Tibial nerve (tissue), 4 donors: Measurements from ENCODE around the gene EXOC6B. TPM values are rescaled to one million over a fixed set of nuclear protein-coding genes. Genes with fewer than 3 reads are reported as not detected.

ENCODE experiments used
- DNase-seq, 2 donors: peaks; one replicate each; pipeline ENCODE4 v3.0.0-alpha.2; 2019; ENCODE audit warnings: low spot score in 2 of 2
- H3K27ac ChIP-seq, 4 donors: fragments of 200-600 bp; sonication (generic) in 3 of 4; one replicate each; pipeline ENCODE4 v1.5.1; 2017 to 2019; ENCODE audit warnings: mild to moderate bottlenecking in 1 of 4
- H3K27me3 ChIP-seq, 2 donors: fragments of 200-600 bp; sonication (generic) in 1 of 2; one replicate each; pipeline versions ENCODE4 v1.5.1 to v1.6.0; 2017 to 2019
- H3K36me3 ChIP-seq, 3 donors: fragments of 200-600 bp; sonication (generic); one replicate each; pipeline ENCODE4 v1.5.1; 2018 to 2019
- H3K4me1 ChIP-seq, 4 donors: fragments of 200-600 bp; sonication (generic) in 3 of 4; one replicate each; pipeline ENCODE4 v1.5.1; 2017 to 2019
- H3K4me3 ChIP-seq, 4 donors: fragments of 200-600 bp; sonication (generic) in 3 of 4; one replicate each; pipeline ENCODE4 v1.5.1; 2017 to 2019; ENCODE audit warnings: mild to moderate bottlenecking in 1 of 4, moderate library complexity in 1 of 4
- H3K9me3 ChIP-seq, 4 donors: fragments of 200-600 bp; sonication (generic) in 3 of 4; one replicate each; pipeline ENCODE4 v1.5.1; 2017 to 2019
- CTCF ChIP-seq, 5 experiments: fragments of 200-600 bp in 3 of 5; fragments of 450-650 bp in 2 of 5; sonication (generic) in 3 of 5; IDR thresholded peaks; one replicate each; pipeline ENCODE4 v1.5.1; 2016 to 2019; ENCODE audit warnings: antibody characterized with exemption in 5 of 5, mild to moderate bottlenecking in 3 of 5, moderate library complexity in 2 of 5
- EP300 ChIP-seq, 2 donors: sonication (generic); formaldehyde crosslinking; IDR thresholded peaks; one replicate each; pipeline ENCODE4 v1.6.1; 2017; ENCODE audit warnings: antibody characterized with exemption in 2 of 2, mild to moderate bottlenecking in 1 of 2
- POLR2A ChIP-seq, 2 donors: fragments of 450-650 bp; IDR thresholded peaks; one replicate each; pipeline ENCODE4 v1.6.1; 2017; ENCODE audit warnings: antibody characterized with exemption in 2 of 2, mild to moderate bottlenecking in 2 of 2, moderate library complexity in 2 of 2
- WGBS, 2 donors: methylation state at CpG; one replicate each; pipeline ENCODE4 v1.1.5; 2018; 5-methylcytosine and 5-hydroxymethylcytosine counted together
- total RNA-seq, 4 donors: library from RNA; depleted of rRNA; stranded (reverse); fragments of >200 nt; gene quantifications; one replicate each; pipeline ENCODE4 v1.1.0, GENCODE V29; 2016

The EXOC6B gene
- total RNA-seq, 4 donors from 2014 or later = 22.1 to 41.1 (median 30.3) TPM

- no peak overlapping the region for H3K27ac ChIP-seq
- H3K4me1 ChIP-seq = no peaks in the 10 kb centered on the region
- H3K9me3 ChIP-seq = no peaks in the 10 kb centered on the region
- no peaks in the 10 kb centered on the region for H3K27me3 ChIP-seq
- H3K36me3 ChIP-seq = peaks cover 0 to 17% (median 0%) of the 10 kb centered on the region in 3 donors
- TF ChIP-seq POLR2A (IDR thresholded peaks at IDR 0.05) = no peak
- TF ChIP-seq CTCF (IDR thresholded peaks at IDR 0.05) = no peak
- no peak for TF ChIP-seq EP300 (IDR thresholded peaks at IDR 0.05)
- H3K4me3 ChIP-seq = no peak overlapping the region
- WGBS, 2 donors = 63 to 74% methylated on average over 2 of the region's 2 CpGs
- no peak for DNase-seq
Observed at GRCh38 chr2:72483346-72483745, 342.5 kb downstream of the EXOC6B start.

GRCh38 chr2:72475246-72475645 lies 350.6 kb downstream of the EXOC6B start:
- no peaks in the 10 kb centered on the region for H3K4me1 ChIP-seq
- 96 to 100% methylated on average over 3 of the region's 3 CpGs for WGBS, 2 donors

DNA sequence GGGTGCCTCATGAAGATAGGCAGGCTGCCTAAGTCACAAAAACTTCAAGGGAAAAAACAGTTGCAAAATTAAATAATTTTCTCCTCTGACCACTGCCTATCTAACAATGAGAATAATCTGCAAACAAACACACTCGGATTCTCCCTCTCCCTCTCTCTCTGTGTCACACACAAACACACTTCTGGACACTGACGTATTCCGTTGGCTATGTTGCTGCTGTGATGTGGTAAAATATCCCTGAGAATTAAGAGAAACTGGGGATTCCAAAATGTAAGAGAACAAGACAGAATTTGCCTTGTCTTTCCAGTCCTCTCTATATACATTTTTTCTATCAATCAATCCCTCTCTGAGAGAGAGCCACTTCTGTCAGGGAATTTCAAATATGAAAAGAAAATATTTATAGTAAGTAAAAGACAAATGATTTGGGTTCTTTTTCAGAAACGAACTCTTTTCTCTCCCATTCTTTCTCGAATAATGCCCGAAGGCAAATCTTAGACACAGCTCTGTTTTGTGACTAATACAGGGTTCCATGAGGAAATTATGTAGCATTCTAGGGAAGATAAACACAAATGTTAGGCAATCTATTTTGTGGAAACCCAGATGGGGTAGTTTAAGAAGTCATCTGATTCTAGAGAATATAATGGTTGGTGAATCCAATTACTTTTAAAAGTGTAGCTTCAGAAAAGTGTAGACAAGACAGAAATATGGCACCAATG lies 367.9 kb downstream of the EXOC6B start:
- no peaks in the 10 kb centered on the region for H3K27me3 ChIP-seq
- peaks cover 0 to 17% (median 7%) of the 10 kb centered on the region in 4 donors for H3K9me3 ChIP-seq
- DNase-seq = no peak
- no peak overlapping the region for H3K27ac ChIP-seq
- H3K36me3 ChIP-seq = peaks cover 0 to 8% (median 0%) of the 10 kb centered on the region in 3 donors
- H3K4me3 ChIP-seq = no peak overlapping the region
- TF ChIP-seq EP300 (IDR thresholded peaks at IDR 0.05) (no peak), POLR2A (IDR thresholded peaks at IDR 0.05) (no peak), CTCF (IDR thresholded peaks at IDR 0.05) (no peak)
- H3K4me1 ChIP-seq = no peaks in the 10 kb centered on the region
- WGBS, 2 donors = 54 to 60% methylated on average over 6 of the region's 6 CpGs

More at GRCh38 chr2:72475246-72475645, 350.6 kb downstream of the EXOC6B start:
- Histone ChIP-seq H3K36me3 (peaks cover 0 to 32% (median 7%) of the 10 kb centered on the region in 3 donors), H3K27ac (no peak overlapping the region), H3K9me3 (peaks cover 0 to 17% (median 0%) of the 10 kb centered on the region in 4 donors), H3K27me3 (no peaks in the 10 kb centered on the region), H3K4me3 (no peak overlapping the region)
- DNase-seq = no peak
- TF ChIP-seq POLR2A (IDR thresholded peaks at IDR 0.05) (no peak), CTCF (IDR thresholded peaks at IDR 0.05) (no peak), EP300 (IDR thresholded peaks at IDR 0.05) (no peak)

DNA sequence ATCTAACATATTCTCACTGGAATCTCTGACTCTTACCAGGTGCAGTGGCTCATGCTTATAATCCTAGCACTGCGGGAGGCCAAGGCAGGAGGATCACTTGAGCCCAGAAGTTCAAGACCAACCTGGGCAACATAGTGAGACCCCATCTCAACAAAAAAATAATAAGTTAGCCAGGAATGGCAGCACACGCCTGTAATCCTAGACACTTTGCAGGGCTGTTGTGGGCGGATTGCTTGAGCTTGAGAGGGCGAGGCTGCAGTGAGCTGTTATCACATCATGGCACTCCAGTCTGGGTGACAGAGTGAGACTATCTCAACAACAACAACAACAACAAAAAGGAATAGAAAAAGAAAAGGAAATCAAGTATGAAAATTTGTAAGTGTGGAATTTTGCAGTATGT lies 371.6 kb downstream of the EXOC6B start:
- Histone ChIP-seq H3K27me3 (no peaks in the 10 kb centered on the region), H3K36me3 (no peaks in the 10 kb centered on the region), H3K27ac (no peak overlapping the region), H3K4me1 (no peaks in the 10 kb centered on the region), H3K4me3 (no peak overlapping the region), H3K9me3 (no peaks in the 10 kb centered on the region)
- TF ChIP-seq CTCF (IDR thresholded peaks at IDR 0.05) (no peak), POLR2A (IDR thresholded peaks at IDR 0.05) (no peak), EP300 (IDR thresholded peaks at IDR 0.05) (no peak)
- 96 to 97% methylated on average over 4 of the region's 4 CpGs for WGBS, 2 donors
- DNase-seq = no peak

DNA sequence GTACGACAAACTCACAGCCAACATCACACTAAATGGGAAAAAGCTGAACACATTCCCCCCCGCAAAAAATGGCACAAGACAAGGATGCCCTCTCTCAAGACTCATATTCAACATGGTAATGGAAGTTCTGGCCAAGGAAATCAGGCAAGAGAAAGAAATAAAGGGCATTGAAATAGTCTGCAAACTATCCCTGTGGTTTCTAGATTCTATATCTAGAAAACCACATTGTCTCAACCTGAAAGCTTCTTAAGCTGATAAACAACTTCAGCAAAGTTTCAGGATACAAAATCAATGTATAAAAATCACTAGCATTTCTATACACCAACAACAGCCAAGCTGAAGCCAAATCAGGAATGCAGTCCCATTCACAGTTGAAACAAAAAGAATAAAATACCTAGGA lies 383.6 kb downstream of the EXOC6B start:
- Histone ChIP-seq H3K27ac (no peak overlapping the region), H3K36me3 (peaks cover 0 to 20% (median 0%) of the 10 kb centered on the region in 3 donors), H3K9me3 (peaks cover 0 to 26% (median 1%) of the 10 kb centered on the region in 4 donors), H3K4me3 (no peak overlapping the region), H3K27me3 (no peaks in the 10 kb centered on the region), H3K4me1 (no peaks in the 10 kb centered on the region)
- WGBS, 2 donors = 94 to 97% methylated on average over 2 of the region's 2 CpGs
- no peak for DNase-seq
- TF ChIP-seq CTCF (IDR thresholded peaks at IDR 0.05) = no peak
- no peak for TF ChIP-seq POLR2A (IDR thresholded peaks at IDR 0.05)
- no peak for TF ChIP-seq EP300 (IDR thresholded peaks at IDR 0.05)
